ENCODE measurements around the gene RBL2. TPM values are rescaled to one million over a fixed set of nuclear protein-coding genes. Genes with fewer than 3 reads are reported as not detected.
"Not testable (repeated sequence)": the region's sequence is repeated elsewhere in the genome, so short reads cannot be mapped to it uniquely, and the experiment has no call there.

The RBL2 gene
- total RNA-seq, 1 donor from 2014 or later: 64.3 TPM

DNA sequence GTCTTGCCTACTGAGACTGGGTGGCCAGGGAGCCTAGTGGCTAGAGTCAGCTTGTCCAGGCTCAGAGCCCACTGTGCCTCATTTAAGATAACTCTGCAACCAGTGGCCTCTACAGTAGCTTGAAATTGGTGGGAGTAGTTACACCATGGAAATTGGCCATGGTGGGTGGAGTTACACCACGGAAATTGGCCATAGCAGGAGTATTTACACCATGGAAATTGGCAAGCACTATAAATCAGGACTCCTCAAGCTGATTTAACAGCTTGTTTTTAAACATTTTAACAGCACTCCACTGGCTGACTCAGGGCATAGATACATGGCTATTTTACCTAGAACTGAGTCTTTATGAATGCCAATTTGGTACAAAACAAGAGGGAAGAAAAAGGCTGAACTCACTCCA, 96.5 kb downstream of the RBL2 start:
- intact Hi-C loops (cut with DNase I): no loop called here
- H3K36me3 ChIP-seq: no peaks in the 10 kb centered on the region
- no peak for DNase-seq (ENCODE audit: low spot score in 2 of 2)

DNA sequence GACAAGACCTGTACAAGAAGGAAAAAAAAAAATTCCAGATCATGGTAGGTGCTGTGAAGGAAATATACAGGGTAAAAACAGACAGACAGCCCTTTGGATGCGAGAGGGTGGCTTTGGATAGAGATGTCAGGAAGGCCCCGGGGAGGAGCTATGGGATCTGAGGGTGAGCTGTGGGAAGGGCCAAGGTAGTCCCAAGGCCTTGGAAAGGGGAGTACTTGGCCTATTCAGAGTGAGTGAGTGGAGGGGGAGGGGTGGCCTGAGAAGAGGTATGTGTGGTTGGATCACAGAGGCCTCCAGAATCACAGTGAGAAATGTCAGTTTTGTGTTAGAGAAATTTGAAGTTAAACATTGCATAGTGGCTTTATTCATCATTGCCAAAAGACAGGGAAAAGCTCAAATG, 99.9 kb downstream of the RBL2 start:
- no peak for DNase-seq (ENCODE audit: low spot score in 2 of 2)
- Histone ChIP-seq H3K27ac (no peak overlapping the region), H3K9me3 (no peaks in the 10 kb centered on the region), H3K36me3 (no peaks in the 10 kb centered on the region), H3K4me1 (no peaks in the 10 kb centered on the region), H3K4me3 (no peak overlapping the region), H3K27me3 (no peaks in the 10 kb centered on the region)
- TF ChIP-seq, protein P1, sequence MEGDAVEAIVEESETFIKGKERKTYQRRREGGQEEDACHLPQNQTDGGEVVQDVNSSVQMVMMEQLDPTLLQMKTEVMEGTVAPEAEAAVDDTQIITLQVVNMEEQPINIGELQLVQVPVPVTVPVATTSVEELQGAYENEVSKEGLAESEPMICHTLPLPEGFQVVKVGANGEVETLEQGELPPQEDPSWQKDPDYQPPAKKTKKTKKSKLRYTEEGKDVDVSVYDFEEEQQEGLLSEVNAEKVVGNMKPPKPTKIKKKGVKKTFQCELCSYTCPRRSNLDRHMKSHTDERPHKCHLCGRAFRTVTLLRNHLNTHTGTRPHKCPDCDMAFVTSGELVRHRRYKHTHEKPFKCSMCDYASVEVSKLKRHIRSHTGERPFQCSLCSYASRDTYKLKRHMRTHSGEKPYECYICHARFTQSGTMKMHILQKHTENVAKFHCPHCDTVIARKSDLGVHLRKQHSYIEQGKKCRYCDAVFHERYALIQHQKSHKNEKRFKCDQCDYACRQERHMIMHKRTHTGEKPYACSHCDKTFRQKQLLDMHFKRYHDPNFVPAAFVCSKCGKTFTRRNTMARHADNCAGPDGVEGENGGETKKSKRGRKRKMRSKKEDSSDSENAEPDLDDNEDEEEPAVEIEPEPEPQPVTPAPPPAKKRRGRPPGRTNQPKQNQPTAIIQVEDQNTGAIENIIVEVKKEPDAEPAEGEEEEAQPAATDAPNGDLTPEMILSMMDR (IDR thresholded peaks at IDR 0.05): no peak
- intact Hi-C loops (cut with DNase I): no loop called here

More for the DNA sequence above, 96.5 kb downstream of the RBL2 start:
- Histone ChIP-seq H3K4me3 (no peak overlapping the region), H3K9me3 (no peaks in the 10 kb centered on the region), H3K27ac (no peak overlapping the region), H3K27me3 (no peaks in the 10 kb centered on the region), H3K4me1 (no peaks in the 10 kb centered on the region)
- TF ChIP-seq, protein P1 (IDR thresholded peaks at IDR 0.05): no peak

- intact Hi-C loops (cut with DNase I): no loop called here
- no peaks in the 10 kb centered on the region for H3K4me1 ChIP-seq
- no peak for DNase-seq (ENCODE audit: low spot score in 2 of 2)
- TF ChIP-seq, protein P1 (IDR thresholded peaks at IDR 0.05): no peak
- no peaks in the 10 kb centered on the region for H3K27me3 ChIP-seq
- H3K27ac ChIP-seq: no peak overlapping the region
- no peaks in the 10 kb centered on the region for H3K9me3 ChIP-seq
- no peak overlapping the region for H3K4me3 ChIP-seq
- H3K36me3 ChIP-seq: no peaks in the 10 kb centered on the region
Observed at GRCh38 chr16:53537626-53538025, 103.4 kb downstream of the RBL2 start.

- H3K27ac ChIP-seq; H3K27me3 ChIP-seq; H3K36me3 ChIP-seq; H3K4me1 ChIP-seq; H3K9me3 ChIP-seq; intact Hi-C loops (cut with DNase I); DNase-seq (ENCODE audit: low spot score in 2 of 2); H3K4me3 ChIP-seq: not testable (repeated sequence)
Observed at GRCh38 chr16:53539346-53539745, 105.1 kb downstream of the RBL2 start.

- H3K27ac ChIP-seq; H3K4me1 ChIP-seq; intact Hi-C loops (cut with DNase I); H3K9me3 ChIP-seq; H3K27me3 ChIP-seq; H3K4me3 ChIP-seq; H3K36me3 ChIP-seq; DNase-seq (ENCODE audit: low spot score in 2 of 2): not testable (repeated sequence)
Observed at GRCh38 chr16:53539759-53540718, 105.8 kb downstream of the RBL2 start.

Other genes starting within 250 kb of the RBL2 start
- gene AKTIP, start 68.7 kb downstream of the RBL2 start, total RNA-seq: 58.0 TPM